Globus pallidus (tissue), 1 donor: ENCODE measurements around the gene SNX8.

Source experiments
- DNase-seq: peaks from one replicate; pipeline ENCODE4 v3.0.0-alpha.2; 2015; ENCODE audit warnings: low spot score

The SNX8 gene

GRCh38 chr7:2202901-2203765 lies 111.1 kb downstream of the SNX8 start:
- DNase-seq: no peak

DNA sequence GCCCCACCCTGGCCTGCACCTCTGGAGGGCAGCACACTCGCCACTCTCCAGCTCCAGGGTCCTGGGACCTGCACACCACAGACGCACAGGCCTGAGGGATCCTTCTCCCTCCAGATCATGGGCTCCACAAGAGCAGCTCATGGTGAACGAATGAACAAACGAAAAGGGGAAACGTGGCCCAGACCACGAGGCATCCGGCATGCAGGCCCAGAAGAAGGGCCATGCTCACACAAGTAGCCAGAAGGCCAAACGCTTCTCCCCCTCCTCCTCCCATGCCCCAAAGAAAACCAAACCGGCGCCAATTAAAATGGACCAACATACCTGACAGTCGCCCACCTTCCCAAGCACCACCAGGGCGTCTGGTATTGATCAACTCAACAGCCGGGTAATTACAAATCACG lies 111.9 kb downstream of the SNX8 start:
- DNase-seq: peak; percentile 42
